Choroid plexus epithelial cell (primary cell): ENCODE data around the gene RXRB.

ENCODE experiments used
- DNase-seq: peaks from one replicate; pipeline ENCODE4 v3.0.0-alpha.2; 2010; ENCODE audit warnings: low read depth
- H3K4me3 ChIP-seq: 2 replicates; pipeline ENCODE4 v1.5.1; 2011; ENCODE audit warnings: low read depth, mild to moderate bottlenecking, control low read depth, low read length, moderate library complexity
- CTCF ChIP-seq: conservative IDR thresholded peaks from 2 replicates; pipeline ENCODE4 v1.5.1; 2011; ENCODE audit warnings: low read depth, mild to moderate bottlenecking, control low read depth, inconsistent platforms, low read length, moderate library complexity

RXRB gene

GRCh38 chr6:33195304-33196165 is 4.9 kb downstream of the RXRB start:
- DNase-seq = no peak
- no peak for TF ChIP-seq CTCF
- no peak overlapping the region for H3K4me3 ChIP-seq

DNA sequence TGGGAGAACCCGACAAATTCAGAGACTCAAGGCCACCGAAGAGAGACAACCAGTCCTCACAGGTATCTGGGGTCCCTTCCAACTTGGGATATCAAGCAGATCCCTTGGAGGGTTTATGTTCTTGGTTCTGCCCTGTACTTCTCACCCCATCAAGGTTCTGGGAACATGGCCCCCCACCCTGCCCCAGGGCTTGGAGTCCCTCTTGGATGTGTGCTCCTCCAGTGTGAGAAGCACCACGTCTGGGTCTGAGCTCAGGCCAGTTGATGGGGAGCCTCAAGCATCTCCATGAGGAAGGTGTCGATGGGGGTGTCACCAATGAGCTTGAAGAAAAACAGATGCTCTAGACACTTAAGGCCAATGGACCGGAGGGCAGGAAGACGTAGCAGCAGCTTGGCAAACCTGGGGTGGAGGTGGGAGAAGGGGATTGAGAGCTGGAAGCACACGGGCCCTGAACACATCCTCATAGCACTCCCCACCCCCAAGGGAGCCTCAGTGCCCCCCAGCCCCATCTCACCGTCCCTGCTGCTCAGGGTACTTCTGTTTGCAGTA is 6.0 kb downstream of the RXRB start:
- TF ChIP-seq CTCF = no peak
- no peak for DNase-seq
- H3K4me3 ChIP-seq = no peak overlapping the region

DNA sequence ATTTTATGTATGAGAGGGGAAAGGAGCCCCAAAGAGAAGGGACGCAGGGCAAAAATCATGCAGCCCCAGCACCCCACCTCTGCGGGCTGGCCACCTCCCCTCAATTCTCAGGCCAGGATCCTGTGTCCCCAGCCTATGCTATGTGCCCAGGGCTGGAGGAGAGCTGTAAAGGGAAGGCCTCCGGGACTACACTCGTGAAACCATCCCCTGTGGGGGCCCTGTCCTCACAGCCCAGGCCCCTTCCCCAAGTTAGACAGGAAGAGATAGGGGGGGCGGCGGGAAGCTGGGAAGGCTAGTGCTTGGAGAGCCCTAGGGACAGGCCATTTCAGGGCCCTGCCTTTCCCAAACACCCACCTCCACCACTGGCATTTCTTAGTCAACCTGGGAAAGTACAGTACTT is 6.8 kb downstream of the RXRB start:
- H3K4me3 ChIP-seq = no peak overlapping the region
- no peak for DNase-seq
- no peak for TF ChIP-seq CTCF

GRCh38 chr6:33192671-33193602 is 7.5 kb downstream of the RXRB start:
- peak overlapping the region; percentile 44 for H3K4me3 ChIP-seq
- DNase-seq = no peak
- TF ChIP-seq CTCF = no peak

DNA sequence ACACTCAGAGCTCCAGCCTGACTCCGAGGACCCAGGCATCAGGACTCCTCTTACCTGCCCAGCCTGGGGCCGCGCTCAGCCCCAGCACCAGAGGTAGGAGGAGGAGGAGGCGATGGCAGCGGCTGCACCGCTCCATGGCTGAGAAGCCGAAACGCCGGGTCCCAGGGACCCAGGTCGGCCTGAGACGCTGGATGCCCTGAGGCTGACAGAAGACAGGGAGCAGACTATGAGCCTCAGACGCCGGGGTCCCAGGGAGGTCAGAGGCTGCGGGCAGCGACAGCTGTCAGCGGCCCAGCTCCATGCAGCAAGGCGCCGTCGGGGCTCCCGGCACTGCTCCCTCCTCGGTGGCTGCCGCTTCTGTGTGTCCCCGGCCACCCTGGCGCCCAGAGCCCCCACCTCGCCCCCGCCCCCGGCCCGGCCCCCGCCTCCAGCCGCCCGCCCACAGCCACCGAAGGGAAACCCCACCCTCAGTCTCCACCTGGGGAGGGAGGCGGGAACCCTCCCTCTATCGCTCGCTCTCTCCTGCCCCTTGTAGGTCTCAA is 8.3 kb downstream of the RXRB start, which contains the start of gene COL11A2:
COL11A2 (minus strand) TSS at position 363 of the 542 bp plus-strand sequence; CDS start at position 136, 227 bp downstream.
- peak within 1 kb of the TSS; percentile 44 for H3K4me3 ChIP-seq
- no peak for TF ChIP-seq CTCF
- no peak for DNase-seq

DNA sequence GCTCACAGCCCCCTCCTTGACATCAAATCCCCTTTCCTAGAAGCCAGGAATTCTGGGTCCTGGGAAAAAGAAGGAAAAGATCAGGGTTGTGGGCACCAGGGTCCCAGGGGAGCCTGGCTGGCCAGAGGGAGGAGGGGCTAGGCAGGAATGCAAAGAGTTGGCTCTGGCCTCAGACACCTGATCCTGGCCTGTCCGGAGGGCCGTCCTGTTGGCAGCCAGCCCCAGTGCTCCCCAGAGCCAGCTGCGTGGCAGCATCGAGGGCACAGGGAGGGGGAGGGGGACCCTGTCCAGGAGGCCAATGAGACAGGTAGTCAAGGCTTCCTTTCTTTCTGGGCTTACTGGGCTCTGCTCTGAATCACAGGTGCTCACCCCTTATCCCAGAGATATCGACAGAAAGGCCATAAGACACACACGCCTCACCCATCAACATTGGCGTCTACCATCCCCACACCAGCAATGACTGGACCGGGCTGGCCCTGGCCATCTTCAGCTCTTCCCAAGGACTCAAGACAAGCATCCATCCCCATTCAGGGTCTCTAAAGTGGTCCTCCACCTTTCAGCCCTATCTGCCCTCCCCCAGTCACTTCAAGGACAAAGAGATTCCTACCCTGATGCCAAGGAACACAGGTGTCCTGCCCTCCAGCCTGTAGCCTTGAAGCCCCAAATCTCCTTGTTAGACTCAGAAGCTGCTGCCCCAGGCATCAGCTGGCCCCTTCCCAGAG is 8.9 kb downstream of the RXRB start:
- H3K4me3 ChIP-seq = no peak overlapping the region
- no peak for DNase-seq
- TF ChIP-seq CTCF = no peak
